HT1080 (cell line): ENCODE results near the gene KRTAP7-1. TPM values are rescaled to one million over a fixed set of nuclear protein-coding genes. Genes with fewer than 3 reads are reported as not detected.

Experiments used
- DNase-seq: peaks from one replicate; pipeline ENCODE4 v3.0.0-alpha.2; 2015; ENCODE audit warnings: low read depth
- polyA plus RNA-seq, 2 experiments: library from polyadenylated mRNA; depleted of rRNA; stranded (reverse); fragments of >200 nt; gene quantifications; 2 replicates each; pipeline ENCODE4 v1.2.3, GENCODE V29; 2015
- small RNA-seq: library from RNA; depleted of rRNA; stranded (forward); fragments of <200 nt; gene quantifications from one replicate; pipeline ENCODE3, GENCODE V24; 2014
- total RNA-seq: library from RNA; depleted of rRNA; stranded (reverse); fragments of >200 nt; shearing (Covaris generic); gene quantifications from 2 replicates; pipeline ENCODE4 v1.2.3, GENCODE V29; 2014; rRNA removed

Gene KRTAP7-1, protein sequence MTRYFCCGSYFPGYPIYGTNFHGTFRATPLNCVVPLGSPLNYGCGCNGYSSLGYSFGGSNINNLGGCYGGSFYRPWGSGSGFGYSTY
- total RNA-seq, result not detected in 2 replicates
- not detected in 2 replicates for polyA plus RNA-seq (2015; cell fraction: cytosol; rRNA removed)
- not detected in 2 replicates for polyA plus RNA-seq (2015; cell fraction: nucleus; rRNA removed)

DNA sequence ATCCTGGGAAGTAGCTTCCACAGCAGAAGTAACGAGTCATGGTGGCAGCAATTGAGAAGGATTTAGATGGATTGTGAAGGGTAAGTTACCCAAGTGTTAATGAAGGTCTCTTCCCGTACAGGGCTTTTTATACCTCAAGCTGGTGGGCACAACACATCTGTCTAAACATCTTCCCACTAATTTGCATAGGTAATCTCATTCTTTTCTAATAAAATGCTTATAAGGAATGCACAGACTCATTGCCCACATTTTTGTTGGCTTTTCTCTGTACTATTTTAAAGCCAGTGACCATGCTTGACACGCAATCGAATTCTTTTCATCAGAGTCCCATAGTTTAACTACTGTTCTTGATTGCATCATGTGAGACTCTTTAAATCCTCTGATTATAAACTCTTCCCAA lies at the start of gene KRTAP7-1:
Gene KRTAP7-1, minus strand, starts transcription at position 101 of the 400 bp plus-strand sequence. Its CDS starts 61 bp downstream, at position 40.
- DNase-seq, result no peak

DNA sequence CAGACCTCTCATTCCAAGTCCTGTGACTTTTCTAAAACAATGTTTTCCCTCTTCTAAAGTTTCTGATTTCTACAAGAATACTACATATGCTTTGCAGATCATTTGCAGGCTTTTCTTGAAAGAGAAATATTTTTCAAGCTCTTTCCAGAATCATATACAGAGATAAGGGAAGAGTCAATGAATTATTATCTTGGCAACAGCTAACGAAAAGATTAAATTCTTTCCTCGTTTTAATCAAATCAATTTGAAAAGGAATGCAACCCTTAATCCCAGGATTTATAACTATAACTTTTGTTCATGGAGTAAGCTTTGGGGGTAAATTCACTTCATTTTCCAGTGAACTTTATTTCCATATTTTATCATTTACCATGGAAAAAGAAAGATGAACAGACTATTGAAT lies 45.0 kb upstream of the KRTAP7-1 start:
- no peak for DNase-seq

DNA sequence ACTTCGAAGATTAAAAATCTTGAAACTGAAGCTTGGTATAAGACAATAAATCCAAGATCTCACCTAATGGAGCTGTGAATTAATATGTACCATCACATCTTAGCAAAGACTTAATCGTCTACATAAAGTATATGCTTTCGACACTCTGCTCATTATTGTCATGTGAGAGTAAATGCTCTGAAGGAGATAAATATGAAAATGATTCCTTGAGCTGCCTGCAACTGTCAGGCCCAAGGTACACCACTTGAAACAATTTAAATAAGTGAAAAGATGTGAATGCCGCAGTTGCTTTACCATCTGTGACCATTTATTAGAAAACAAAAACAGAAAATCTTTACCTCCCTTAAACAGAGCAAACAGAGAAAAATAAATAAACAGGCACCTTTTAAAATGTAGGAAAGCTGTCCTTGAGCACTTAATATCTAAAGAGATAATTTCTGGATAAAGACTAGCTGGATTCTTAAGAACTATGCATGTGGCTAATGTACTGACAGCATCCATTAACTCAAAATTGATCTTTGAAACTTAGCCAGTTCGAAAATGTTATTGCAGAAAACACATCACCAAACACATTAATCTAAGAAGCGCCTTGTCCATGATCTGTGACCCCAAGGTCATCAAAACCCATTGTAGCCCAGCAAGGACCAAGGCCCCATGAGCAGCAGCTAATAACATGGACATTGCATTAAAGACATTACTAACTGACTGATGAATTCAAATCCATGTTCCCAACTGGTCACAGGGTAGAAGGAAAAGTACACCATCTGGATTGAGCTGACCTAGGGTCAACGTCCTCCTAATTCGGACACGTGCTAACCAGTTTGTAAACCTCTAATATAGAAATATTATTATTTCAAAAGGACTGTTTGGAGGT lies 18.3 kb upstream of the KRTAP7-1 start:
- no peak for DNase-seq

GRCh38 chr21:30842990-30843389 lies 13.4 kb upstream of the KRTAP7-1 start:
- no peak for DNase-seq

- DNase-seq, result peak; percentile 54
These were observed 9.7 kb upstream of the KRTAP7-1 start for GRCh38 chr21:30839304-30839703.

DNA sequence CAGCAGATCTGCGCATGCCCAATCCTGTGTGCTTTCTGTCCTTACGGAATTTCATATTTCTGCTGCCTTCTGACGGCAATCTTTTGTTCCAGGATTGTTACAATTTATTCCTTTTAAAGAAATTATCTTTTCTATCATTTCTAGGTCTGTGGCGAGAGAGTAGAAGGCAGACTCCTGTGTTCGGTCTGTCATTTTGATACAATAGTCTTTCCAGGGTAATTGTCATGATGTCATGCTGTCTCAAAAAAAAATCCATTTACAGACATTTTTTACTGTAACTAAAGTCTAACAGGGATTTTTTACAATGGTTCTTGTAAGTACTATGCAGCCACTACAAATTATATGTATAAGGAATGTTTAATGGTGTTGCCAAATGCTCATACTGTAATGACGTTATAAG lies 9.0 kb upstream of the KRTAP7-1 start:
- no peak for DNase-seq

DNA sequence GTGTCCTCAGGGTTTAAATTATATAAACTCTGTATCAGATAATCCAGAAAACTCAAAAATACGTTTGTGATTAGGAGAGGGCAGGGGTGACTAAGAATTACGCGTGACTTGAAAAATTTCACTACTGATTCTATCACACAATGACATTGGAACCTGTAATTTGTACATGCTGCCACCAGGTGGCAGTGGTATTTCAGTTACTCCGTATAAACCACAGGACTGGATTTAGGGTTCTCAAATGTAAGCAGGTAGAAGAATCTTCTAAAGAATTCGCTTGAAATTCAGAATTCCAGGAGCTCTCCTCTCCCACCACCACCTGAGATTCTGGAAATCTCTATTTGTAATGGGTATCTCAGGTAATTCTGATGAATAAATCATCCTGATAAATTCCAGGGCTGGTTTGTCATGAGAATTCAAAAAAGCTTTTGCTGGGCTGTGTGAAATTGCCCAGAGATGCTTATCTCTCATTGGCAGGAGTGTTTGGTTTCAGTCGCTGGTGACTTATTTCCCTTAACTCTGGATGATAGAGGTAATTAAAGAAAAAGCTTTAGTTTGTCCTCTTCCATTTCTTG lies 1.7 kb upstream of the KRTAP7-1 start:
- DNase-seq, result peak; percentile 6

GRCh38 chr21:30818837-30819610 lies 10.5 kb downstream of the KRTAP7-1 start:
- no peak for DNase-seq

- DNase-seq, result no peak
These were observed 16.4 kb downstream of the KRTAP7-1 start, which contains the start of gene KRTAP8-1 for GRCh38 chr21:30813174-30813573. KRTAP8-1 (minus strand) TSS chr21:30813274; CDS start chr21:30813220, 54 bp downstream.

- DNase-seq, result no peak
These were observed 29.0 kb downstream of the KRTAP7-1 start for GRCh38 chr21:30800605-30801004.

- DNase-seq, result no peak
These were observed 35.8 kb downstream of the KRTAP7-1 start for GRCh38 chr21:30793581-30794314.

DNA sequence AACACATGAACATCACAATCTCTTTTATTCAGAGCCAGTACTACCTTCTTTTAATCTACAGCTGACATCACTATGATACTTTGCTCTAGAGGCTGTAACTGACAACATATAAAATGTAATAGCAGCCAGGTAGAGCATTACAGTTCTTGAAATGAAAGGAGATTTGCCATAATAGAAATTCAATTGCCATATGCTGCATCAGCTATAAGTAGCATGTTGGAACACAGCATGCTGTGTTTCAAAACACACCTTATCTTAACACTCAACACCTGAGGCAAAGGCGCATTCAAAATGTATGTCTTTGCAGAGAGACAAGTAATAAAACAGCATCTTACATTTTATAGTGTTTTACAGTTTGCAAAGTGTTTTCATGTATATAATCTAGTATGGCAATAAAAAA lies 50.3 kb downstream of the KRTAP7-1 start:
- DNase-seq, result no peak

Small RNAs within 50 kb of the gene (small RNA-seq; reads per million reads assigned to genes)
- gene KRTAP8-2P (not detected), gene KRTAP8-3P (not detected)

Other genes with a start within 250 kb of the KRTAP7-1 start
- gene KRTAP22-2, start 239.4 kb downstream of the KRTAP7-1 start, total RNA-seq, result not detected in 2 replicates
- gene KRTAP6-3, start 237.3 kb downstream of the KRTAP7-1 start, total RNA-seq, result not detected in 2 replicates
- gene KRTAP6-2, start 230.9 kb downstream of the KRTAP7-1 start, total RNA-seq, result not detected in 2 replicates
- gene KRTAP22-1, start 228.7 kb downstream of the KRTAP7-1 start, total RNA-seq, result not detected in 2 replicates
- not detected in 2 replicates for gene KRTAP6-1, start 215.8 kb downstream of the KRTAP7-1 start, total RNA-seq
- gene KRTAP20-1, start 213.3 kb downstream of the KRTAP7-1 start, total RNA-seq, result not detected in 2 replicates
- not detected in 2 replicates for gene KRTAP20-4, start 209.1 kb downstream of the KRTAP7-1 start, total RNA-seq
- gene KRTAP20-2, start 194.6 kb downstream of the KRTAP7-1 start, total RNA-seq, result not detected in 2 replicates
- not detected in 2 replicates for gene KRTAP20-3, start 186.9 kb downstream of the KRTAP7-1 start, total RNA-seq
- gene KRTAP21-3, start 111.0 kb downstream of the KRTAP7-1 start, total RNA-seq, result not detected in 2 replicates
- gene KRTAP21-2, start 82.5 kb downstream of the KRTAP7-1 start, total RNA-seq, result not detected in 2 replicates
- not detected in 2 replicates for gene KRTAP21-1, start 74.3 kb downstream of the KRTAP7-1 start, total RNA-seq
- gene KRTAP8-1, start 16.5 kb downstream of the KRTAP7-1 start, total RNA-seq, result not detected in 2 replicates
- gene KRTAP11-1, start 51.8 kb upstream of the KRTAP7-1 start, total RNA-seq, result not detected in 2 replicates
- not detected in 2 replicates for gene KRTAP19-8, start 208.7 kb upstream of the KRTAP7-1 start, total RNA-seq